OCI-LY3 (cell line): Measurements from ENCODE around the gene PELO.

Experiments used
- EZH2phosphoT487 ChIP-seq: fragments of 200-600 bp; shearing (Covaris generic); IDR thresholded peaks from 2 replicates; pipeline ENCODE4 v1.6.1; 2018; ENCODE audit warnings: antibody characterized with exemption, mixed run types, low read depth
- TF ChIP-seq, protein P1 (sequence below): fragments of 200-600, 300-600 bp; sonication (generic); IDR thresholded peaks from 2 replicates; pipeline ENCODE4 v1.5.1; 2014; ENCODE audit warnings: antibody characterized with exemption, low read length, low read depth

DNA sequence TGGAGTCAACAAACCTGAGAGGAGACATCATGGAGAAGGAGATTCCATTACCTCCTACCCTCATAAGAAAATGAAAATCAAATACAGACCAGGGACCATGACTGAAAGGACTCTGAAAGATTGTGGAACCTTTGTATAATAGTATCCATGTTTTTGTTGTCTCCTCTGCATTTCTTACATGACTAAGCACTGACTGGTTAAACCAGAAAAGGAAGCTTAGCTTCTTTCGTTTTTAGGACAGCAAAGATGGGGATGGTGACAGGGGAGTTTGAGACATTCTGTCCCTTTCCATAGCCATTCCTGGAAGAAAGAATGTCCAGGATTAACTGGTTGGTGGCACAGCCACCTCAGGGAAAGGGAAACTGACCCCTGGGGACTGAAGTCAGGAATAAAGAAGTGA, 22.2 kb downstream of the PELO start:
- TF ChIP-seq, protein P1, sequence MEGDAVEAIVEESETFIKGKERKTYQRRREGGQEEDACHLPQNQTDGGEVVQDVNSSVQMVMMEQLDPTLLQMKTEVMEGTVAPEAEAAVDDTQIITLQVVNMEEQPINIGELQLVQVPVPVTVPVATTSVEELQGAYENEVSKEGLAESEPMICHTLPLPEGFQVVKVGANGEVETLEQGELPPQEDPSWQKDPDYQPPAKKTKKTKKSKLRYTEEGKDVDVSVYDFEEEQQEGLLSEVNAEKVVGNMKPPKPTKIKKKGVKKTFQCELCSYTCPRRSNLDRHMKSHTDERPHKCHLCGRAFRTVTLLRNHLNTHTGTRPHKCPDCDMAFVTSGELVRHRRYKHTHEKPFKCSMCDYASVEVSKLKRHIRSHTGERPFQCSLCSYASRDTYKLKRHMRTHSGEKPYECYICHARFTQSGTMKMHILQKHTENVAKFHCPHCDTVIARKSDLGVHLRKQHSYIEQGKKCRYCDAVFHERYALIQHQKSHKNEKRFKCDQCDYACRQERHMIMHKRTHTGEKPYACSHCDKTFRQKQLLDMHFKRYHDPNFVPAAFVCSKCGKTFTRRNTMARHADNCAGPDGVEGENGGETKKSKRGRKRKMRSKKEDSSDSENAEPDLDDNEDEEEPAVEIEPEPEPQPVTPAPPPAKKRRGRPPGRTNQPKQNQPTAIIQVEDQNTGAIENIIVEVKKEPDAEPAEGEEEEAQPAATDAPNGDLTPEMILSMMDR = no peak
- no peak for TF ChIP-seq EZH2phosphoT487
